Fibroblast of pulmonary artery (primary cell): Measurements from ENCODE around the gene KLHL15.

Experiments
- DNase-seq: peaks from one replicate; pipeline ENCODE4 v3.0.0-alpha.2; 2010; ENCODE audit warnings: low read depth
- H3K4me3 ChIP-seq: replicated peaks from 2 replicates; pipeline ENCODE4 v1.5.1; 2011; ENCODE audit warnings: low read depth, mild to moderate bottlenecking, control low read depth, low read length, moderate library complexity
- CTCF ChIP-seq: IDR thresholded peaks from 2 replicates; pipeline ENCODE4 v1.5.1; 2011; ENCODE audit warnings: mild to moderate bottlenecking, control low read depth, low read length, inconsistent platforms; ENCODE audit errors: missing control alignments

The KLHL15 gene

GRCh38 chrX:24037729-24038128 is 10.7 kb upstream of the KLHL15 start:
- no peak for TF ChIP-seq CTCF

GRCh38 chrX:24034485-24034884 is 7.5 kb upstream of the KLHL15 start:
- no peak overlapping the region for H3K4me3 ChIP-seq
- DNase-seq = no peak
- no peak for TF ChIP-seq CTCF

More at GRCh38 chrX:24037729-24038128, 10.7 kb upstream of the KLHL15 start:
- H3K4me3 ChIP-seq = no peak overlapping the region
- DNase-seq = no peak

GRCh38 chrX:24030597-24030996 is 3.6 kb upstream of the KLHL15 start:
- no peak for TF ChIP-seq CTCF
- peak; percentile 26 for DNase-seq
- no peak overlapping the region for H3K4me3 ChIP-seq

GRCh38 chrX:24027985-24028384 is 999 bp upstream of the KLHL15 start:
- no peak for DNase-seq
- no peak overlapping the region for H3K4me3 ChIP-seq
- no peak for TF ChIP-seq CTCF

GRCh38 chrX:24026432-24026831 is 554 bp downstream of the KLHL15 start:
- H3K4me3 ChIP-seq = peak overlapping the region; percentile 65
- TF ChIP-seq CTCF = no peak
- peak; percentile 20 for DNase-seq

- TF ChIP-seq CTCF = no peak
- DNase-seq = peak; percentile 86
- peak overlapping the region; percentile 65 for H3K4me3 ChIP-seq
These were observed 1.1 kb downstream of the KLHL15 start for GRCh38 chrX:24025741-24026403.
